Erythroblast (primary cell): ENCODE results near the gene PCIF1.

Source experiments
- GATA1 ChIP-seq: IDR thresholded peaks from 2 replicates; pipeline ENCODE4 v1.6.1; 2011; ENCODE audit warnings: low read depth, mild to moderate bottlenecking, control low read depth, low read length, moderate library complexity
- POLR2A ChIP-seq: IDR thresholded peaks from 2 replicates; pipeline ENCODE4 v1.6.1; 2011; ENCODE audit warnings: mild to moderate bottlenecking, low read length

DNA sequence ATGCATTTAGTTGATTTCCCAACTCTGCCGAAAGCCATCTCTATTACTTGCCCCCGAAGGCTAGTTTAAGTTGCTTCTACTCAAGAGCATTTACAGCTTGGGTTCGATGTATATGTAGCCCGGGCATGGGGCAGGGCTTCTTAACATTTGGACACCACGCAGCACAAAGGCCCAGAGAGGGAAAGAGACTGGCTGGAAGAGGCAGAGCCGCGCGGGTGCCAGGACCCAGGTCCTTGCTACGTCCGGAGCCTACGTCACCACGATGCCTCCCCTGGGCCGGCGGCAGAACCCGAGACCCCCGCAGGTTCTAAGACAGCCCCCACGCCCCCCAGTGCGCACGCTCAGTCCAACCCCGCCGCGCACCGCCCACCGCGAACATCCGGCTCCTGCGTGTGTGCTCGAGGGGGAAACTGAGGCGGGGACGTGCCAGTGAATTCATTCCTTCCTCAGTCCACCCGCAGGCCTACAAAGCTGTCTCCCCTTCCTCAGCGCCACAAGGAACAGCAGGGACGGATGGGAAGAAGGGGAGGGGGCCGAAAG, 367 bp upstream of the PCIF1 start:
- TF ChIP-seq POLR2A (no peak), GATA1 (no peak)
